Fibroblast of skin of left quadriceps (primary cell): Measurements from ENCODE around the gene IL1RAPL1.
"Not testable (repeated sequence)": the region's sequence is repeated elsewhere in the genome, so short reads cannot be mapped to it uniquely, and the experiment has no call there.

Experiments
- DNase-seq, 2 experiments: peaks; one replicate each; pipeline ENCODE4 v3.0.0-alpha.2; 2013; ENCODE audit warnings: low read depth in 2 of 2

IL1RAPL1 gene

DNA sequence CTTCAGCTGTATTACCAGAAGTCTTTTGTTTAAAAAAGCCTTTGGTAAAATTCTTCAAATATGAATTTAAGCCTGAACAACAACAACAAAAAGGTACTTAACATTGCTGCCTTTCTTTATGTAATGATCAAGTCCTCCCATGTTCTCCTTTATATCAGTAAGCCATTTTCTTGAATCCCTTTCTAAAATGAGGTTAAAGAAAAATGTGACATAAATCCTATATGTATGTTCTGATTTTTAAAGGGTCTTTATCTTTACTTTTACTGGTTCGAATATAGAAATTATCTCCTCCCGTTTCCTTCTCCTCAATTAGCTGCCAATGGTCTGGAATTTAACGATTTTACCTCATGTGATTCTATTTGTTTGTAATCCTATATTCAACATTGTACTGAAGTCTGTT lies 522.8 kb downstream of the IL1RAPL1 start:
- DNase-seq = no peak

DNA sequence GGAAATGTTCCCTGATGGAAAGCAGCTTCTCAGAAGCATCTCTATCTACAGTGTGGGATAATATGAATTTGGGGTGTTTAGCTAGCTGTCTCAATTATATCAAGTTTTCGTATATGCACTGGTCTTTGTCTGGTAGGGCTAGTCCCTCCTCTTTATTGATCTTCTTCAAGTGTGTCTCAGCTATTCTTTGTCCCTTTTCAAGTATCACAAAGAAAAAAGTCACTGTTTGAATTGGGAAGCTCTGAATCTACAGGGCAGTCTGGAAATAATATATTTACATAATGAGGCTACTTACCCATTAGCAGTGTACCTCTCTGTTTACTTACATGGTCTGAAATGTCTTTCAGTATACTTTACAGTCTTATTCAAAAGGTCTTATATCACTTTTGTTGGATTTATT lies 526.0 kb downstream of the IL1RAPL1 start:
- no peak for DNase-seq

DNA sequence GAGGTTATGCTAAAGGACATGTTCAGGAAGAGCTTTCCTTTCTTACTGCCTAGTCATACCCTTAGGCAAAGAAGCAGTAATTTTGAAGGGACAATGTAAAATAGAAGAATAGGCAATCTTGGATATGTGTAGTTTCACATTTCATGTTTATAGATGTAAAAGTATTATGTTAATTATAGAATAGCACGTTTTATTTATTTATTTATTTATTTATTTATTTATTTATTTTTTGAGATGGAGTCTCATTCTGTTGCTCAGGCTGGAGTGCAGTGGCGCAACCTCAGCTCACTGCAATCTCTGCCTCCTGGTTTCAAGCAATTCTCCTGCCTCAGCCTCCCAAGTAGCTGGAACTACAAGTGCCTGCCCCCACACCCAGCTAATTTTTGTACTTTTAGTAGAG lies 535.6 kb downstream of the IL1RAPL1 start:
- DNase-seq = not testable (repeated sequence)

DNA sequence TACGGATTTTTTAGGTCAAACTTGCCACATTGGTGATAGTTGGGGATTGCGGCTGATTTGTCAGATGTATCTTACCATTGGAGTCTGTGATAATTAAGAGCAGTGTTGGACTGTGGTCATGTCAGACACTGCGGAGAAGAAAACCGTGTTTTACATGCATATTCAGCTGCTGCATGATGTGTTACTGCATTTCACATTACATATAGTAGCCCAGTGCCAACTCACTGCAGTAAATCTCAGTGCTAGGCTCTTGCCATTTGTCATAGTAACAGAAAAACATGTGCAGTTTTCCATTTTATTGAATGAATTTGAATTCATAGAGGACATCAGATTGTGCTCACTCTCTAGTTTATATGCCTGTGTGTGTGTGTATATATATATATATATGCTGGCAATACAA lies 543.7 kb downstream of the IL1RAPL1 start:
- DNase-seq = no peak

DNA sequence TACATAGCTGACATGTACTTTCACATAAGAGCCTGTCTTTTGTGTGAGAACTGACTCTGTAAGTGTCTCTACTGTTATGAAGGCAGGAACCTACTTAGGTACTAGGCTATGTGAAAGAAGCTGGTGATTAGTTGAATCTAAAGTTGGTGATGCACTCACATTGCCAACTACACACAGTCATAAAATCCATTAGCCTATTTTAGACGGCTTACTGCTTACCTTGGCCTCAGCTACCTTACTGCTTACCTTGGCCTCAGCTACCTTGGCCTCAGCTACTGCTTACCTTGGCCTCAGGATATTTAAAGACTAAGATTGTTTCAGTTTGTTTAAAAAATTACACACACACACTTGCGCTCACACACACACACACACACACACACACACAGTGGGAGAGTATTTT lies 549.7 kb downstream of the IL1RAPL1 start:
- DNase-seq = no peak

DNA sequence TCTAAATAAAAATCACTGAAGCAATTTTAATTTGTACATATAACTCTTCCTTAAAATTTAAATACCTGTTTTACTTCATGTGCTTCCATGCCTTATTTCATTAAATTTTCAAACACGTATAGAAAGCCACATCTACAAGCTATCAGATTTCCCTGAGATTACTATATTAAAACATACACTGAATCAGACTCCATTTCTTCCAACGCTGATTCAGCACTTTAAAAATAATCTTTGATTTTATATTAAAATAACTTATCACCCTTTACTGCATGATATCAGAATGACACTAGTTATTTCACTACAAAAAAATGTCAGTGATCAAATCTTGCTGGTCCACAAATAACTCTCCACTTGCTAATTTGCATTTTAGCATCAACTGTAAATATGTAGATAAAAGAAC lies 550.8 kb downstream of the IL1RAPL1 start:
- DNase-seq = no peak

DNA sequence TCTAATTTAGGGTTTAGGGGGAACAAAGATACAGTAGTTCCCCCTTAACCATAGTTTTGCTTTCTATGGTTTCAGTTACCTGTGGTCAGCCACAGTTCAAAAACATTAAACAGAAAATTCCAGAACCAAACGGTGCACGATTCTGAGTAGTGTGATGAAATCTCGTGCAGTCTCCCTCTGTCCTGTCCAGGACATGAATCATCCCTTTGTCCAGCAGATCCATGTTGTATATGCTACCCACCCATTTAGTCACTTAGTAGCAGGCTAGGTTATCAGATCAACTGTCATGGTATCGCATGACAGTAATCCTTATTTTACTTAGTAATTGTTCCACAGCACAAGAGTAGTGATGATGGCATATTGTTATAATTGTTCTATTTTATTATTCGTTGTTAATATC lies 556.1 kb downstream of the IL1RAPL1 start:
- DNase-seq = no peak

DNA sequence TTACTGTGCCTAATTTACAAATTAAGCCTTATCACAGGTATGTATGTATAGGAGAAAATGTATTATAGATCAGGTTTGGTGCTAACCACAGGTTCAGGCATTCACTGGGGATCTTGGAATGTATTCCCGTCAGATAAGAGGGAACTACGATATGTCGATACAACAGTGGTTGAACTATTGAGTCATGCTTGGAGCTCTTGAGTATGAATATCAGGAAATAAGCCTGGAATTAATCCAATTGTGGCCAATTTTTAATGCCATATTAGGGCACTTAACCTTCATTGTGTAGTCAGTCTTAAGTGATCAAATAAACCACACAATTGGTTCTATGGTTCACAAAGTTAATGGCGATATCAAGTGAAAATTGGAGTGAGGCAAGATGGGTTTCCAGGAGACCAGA lies 556.5 kb downstream of the IL1RAPL1 start:
- DNase-seq = no peak

DNA sequence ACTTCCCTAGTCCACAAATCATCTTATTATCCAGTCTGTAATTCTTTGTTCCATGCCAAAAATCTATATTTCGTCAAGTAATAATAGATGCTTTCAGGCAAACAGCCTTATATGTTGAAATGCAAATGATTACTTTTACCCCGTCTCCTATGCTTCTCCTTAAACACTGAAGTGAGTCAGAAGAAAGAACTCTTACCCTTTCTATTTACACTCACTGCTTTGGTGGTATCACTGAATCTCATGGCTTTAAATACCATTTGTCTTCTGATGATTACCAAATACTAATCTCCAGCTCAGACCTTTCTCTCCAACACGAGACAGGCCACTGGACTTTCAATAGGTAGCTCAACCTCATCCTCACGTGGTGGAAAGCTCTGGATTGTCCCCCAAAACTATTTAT lies 558.1 kb downstream of the IL1RAPL1 start:
- DNase-seq = no peak

DNA sequence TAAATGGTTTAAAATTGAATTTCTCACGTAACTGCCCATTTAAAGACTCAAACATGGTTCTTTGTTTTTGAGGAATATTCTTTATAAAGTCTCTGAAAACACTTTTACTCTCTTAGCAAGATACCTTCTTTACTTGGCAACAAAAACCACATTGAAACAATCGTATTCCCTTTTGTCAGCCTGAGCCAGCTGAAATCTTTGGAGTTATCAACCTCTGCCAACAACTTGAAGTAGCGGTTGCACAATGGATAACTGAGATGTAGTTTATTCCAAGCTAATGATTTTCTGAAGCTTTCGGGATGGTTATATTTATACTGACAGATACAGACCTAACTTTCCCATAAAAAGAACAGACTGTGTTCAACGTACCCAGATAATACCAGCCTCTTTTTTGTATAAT lies 561.3 kb downstream of the IL1RAPL1 start:
- no peak for DNase-seq

DNA sequence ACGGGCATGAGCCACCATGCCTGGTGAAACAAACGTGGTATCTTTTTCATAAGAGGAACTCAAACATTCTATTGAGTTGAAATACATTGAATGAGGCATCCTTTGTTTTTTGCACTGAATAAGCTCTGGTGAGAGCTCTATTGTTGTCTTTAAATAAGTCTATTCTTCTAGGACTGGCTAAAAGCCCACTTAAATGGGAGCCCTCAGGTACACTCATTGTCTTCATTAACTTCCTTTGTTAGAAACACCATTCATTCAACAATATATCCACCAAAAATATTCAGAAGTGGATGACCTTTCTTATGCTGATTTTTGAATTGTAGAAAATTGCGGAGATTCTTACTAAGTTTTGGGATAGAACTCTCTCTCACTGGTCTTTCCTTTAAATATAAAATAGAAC lies 568.0 kb downstream of the IL1RAPL1 start:
- no peak for DNase-seq

DNA sequence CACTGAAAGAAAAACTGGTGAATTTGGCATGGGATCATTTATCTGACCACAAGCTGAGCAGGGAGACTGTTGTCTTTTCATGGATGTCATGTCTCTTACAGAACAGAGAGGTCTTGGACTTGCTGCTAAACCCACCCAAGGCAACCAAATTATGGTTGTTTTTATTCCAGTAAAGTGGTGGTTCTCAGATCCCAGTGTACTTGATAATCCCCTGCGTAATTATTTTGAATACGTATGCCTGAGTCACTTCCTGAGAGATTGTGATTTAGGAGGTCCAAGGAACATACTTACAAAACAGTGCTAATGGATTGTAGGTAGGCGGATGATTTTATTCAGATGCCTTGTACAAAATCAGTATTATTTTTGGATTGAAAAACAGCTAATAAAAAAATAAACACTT lies 585.6 kb downstream of the IL1RAPL1 start:
- DNase-seq = no peak

DNA sequence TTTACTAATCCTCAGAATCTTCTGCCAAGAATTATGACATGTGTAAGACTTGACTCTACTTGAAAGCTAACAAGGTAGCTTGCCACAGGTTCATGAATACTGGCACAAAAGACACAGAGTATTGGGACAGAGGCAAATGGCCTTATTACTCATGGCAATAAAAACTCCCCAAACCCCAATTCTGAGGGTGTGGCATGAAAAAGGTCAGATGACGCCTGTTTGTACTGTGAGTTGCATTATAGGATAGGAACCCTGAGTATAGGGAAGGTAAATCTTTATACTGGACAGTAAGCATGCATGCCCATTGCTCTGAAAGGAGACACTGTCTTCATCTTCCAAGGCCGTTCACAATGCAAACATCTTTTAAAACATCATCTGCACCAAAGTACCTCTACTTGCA lies 600.0 kb downstream of the IL1RAPL1 start:
- DNase-seq = no peak

DNA sequence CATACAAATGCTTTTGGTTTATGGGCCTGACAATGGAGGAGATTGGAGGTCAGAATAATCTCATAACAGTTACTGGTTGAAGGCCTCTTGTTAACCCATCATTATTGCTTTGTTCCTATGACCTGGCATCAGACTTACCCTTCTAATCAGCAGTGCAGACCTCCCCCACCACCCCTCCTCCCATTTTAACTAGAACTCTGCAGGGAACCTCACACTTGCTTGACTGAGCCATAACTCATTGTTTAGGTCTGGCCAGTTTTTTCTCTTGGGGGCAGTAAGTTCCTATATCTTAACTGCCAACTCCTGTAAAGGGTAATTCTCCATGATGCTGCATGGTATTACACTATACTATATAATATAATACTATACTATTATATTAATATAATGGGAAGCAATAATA lies 609.3 kb downstream of the IL1RAPL1 start:
- no peak for DNase-seq

DNA sequence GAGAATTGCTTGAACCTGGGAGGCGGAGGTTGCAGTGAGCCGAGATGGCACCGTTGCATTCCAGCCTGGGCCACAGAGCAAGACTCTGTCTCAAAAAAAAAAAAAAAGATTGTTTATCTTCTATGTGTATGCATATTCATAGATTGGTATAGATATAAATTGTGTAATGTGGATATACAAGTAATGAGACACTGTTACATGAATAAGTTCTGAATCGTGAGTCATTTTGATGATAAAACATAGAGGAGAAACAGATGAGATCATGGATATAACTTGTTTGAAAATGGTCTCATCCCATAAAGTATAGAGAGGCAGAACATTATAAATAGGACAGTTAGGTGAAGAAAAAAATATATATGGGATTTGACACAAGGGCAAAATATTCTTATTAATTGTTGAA lies 628.0 kb downstream of the IL1RAPL1 start:
- DNase-seq = no peak

DNA sequence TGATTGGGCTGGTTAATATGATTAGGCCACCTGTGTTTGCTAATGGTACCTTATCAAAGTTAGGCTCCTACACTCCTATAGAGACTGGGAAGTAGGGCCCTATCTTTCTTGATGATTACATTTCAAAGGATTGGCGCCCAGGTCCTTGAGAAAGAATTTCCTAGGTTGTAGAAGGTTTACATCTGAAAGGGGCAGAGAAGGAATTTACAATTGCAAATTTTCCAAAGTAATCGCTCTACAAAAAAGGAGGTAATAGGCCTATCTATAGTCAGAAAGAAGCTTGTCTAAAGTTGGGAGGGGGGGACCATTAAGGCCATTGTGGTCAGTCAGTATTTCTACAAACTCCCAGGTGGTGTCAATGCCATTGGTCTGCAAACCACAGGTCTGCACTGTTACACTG lies 638.4 kb downstream of the IL1RAPL1 start:
- no peak for DNase-seq

DNA sequence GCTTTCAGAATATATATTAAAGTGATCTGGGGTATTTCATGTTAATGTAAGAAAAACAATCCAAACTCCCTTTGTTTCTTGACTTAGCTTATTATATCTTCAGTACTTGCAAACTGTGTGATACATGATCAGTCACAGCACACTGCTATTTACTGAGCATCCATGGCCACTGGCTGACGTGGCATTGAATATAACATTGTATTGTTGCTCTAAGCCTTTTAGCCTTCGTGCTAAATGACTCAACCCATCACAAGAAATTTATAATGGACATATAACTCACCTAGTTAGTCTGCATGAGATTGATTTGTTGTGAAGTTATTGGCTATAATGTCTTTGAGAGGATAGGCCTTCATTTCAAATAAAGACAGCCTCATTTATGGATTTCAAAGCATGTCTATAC lies 642.6 kb downstream of the IL1RAPL1 start:
- no peak for DNase-seq

DNA sequence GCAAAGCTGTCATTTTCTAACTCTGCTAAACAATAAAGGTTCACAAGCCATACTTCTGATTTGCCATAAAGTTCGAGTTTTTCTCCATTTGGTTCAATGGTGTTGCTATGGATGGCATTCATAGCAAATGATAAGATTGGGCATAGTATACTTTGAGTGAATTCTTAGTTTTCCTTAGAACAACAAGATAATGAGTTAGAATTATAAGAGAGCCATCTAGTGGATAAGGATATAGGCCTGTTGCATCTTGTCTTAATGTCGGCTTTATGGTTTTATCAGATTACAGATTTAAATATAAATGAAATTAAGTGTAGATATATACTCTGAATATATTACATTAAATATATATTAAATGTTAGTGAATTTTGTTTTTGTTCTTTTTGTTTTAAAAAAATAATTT lies 644.6 kb downstream of the IL1RAPL1 start:
- no peak for DNase-seq

DNA sequence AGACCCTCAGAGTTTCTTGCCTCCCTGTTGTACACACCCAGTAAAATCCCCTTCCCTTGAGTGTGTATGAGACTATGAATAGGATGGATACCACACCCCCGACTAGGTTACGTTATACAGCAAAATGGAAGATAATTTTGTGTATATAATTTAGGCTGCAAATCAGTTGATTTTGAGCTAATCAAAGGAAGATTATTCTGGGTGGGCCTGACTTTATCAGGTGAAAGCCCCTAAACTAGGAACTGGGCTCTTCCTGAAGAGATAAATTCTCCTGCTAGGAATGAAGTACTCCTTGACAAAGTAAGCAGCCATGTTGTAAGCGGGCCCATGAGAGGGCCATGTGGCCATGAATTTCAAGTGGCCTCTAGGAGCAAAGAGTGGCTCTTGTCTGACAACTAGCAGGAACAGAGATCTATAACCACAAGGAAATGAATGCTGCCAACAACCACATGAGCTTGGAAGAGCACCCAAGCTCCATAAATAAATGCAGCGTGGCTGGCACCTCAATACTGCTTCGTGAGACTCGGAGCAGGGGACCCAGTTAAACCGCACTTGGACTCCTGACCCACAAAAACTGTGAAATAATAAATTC lies 646.4 kb downstream of the IL1RAPL1 start:
- DNase-seq = no peak

DNA sequence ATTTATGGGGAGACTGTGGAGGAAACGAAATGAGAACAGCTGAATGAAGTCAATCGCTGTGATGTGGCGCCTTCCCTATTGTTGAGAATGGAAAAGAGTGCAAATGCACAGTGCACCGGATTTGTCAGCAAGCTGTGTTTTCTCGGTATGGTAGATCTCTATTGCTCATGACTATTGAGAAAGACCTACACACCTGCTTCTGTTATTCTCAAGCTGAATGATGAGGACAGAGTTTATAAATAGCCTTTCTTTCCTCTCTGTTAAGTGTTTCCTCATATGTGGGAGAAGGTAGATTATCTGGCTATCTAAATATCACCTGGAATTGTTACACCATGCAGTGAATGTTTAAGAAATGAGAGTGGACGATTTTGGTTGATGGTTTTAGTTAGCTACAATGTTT lies 650.7 kb downstream of the IL1RAPL1 start:
- no peak for DNase-seq

DNA sequence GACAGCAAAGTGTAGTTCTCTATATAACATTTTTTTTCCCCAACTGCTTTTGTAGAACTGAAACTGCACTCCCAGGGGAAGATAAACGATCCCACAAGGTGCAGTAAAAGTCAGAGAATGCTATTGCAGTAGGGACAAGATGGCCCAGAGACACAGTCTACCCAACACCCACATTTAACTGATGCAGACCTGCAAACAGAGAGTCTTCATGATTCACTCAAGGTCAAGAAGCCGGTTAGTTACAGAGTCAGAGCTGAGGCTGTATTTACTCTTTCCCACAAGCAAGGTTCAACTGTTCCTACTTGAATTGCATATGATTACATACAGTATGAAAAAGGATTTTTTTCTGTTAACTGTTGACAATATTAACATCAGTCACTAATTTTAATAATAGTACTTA lies 654.6 kb downstream of the IL1RAPL1 start:
- no peak for DNase-seq

DNA sequence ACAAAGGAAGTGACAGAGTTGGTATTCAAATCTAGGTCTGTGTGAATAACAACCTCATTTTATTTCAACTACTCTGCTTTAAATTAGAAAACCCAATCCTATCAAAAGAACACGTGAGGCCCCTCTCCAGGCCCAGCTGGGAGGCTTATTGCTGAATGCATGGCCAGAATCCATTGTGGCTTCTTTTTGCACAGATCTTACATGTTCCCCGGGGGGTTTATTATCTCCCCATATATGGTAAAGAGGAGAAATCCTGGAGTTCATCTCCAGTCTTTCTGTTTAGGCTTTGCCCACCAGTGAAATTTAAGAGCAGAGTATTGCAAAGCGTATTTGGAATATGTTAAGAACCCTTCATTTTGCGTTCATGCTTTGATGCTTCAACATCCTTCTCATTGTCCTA lies 655.6 kb downstream of the IL1RAPL1 start:
- no peak for DNase-seq

DNA sequence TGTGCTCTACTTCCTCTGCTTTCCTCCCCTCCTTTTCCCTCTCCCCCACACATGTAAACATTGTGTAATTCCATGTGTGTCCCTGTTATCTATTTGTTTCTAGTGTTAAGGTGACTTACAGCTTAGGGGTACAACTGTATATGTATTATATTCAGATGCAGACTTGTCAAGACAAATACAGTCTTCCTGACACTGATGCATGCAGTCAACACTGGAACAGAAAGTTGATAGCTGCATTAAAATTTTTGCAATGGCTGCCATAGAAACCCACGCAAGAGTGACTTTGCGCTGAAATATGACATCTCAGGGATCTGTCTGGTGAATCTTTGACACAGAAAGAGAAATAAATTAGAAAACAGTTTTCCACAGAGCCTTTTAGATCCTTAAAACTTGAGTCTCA lies 656.7 kb downstream of the IL1RAPL1 start:
- no peak for DNase-seq

DNA sequence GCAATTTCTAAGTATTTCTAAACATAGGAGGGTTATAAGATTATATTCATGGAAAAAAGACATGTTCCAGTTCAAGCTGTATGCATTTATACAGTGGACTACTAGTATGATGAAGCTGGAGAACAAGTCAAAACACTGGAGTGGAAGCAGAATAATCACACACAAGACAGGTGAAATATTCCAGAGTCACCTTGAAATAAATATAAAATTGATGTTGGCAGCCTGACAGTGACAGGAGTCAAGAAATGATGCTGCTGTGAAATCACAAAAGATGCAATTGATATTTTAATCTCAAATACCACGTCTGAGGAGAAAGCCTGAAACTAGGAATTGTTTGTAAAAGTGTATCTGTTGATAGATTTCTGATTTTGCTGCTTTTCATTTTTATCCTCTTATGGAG lies 667.3 kb downstream of the IL1RAPL1 start:
- DNase-seq = no peak

DNA sequence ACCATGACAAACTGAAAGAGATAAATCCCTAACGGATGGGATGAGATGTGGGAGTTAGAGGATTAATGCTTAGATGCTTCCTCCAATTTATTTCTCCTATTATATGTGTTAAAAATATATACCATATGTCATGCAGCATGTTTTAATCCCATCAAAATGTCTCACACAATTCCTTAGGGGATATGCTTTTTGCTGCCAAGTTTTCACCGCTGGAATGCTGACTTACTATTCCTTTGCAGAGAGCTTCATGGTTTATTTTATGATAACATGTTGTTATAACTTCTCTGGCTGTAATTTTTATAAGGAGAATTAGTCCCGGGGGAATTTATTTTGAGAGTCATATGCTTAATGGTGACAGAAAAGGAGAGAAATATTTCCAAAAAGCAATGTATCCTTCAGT lies 670.3 kb downstream of the IL1RAPL1 start:
- DNase-seq = peak; percentile 82 to 83
